Fibroblast of lung (primary cell): ENCODE results near the gene OVOL3. TPM values are rescaled to one million over a fixed set of nuclear protein-coding genes. Genes with fewer than 3 reads are reported as not detected.

Experiments used
- DNase-seq, 2 donors: peaks; one replicate each; pipeline versions ENCODE4 v3.0.0 to v3.0.0-alpha.2; 2010; ENCODE audit warnings: low read depth in 2 of 2
- H2AFZ ChIP-seq: 2 replicates; pipeline ENCODE4 v1.5.1; 2012; ENCODE audit warnings: low read length, control low read depth, inconsistent platforms
- H3K27ac ChIP-seq: 2 replicates; pipeline ENCODE4 v1.5.1; 2011; ENCODE audit warnings: low read length, control low read depth; ENCODE audit not compliant: insufficient read depth
- H3K27me3 ChIP-seq: 2 replicates; pipeline ENCODE4 v1.5.1; 2011; ENCODE audit warnings: mild to moderate bottlenecking, low read length; ENCODE audit not compliant: control insufficient read depth, insufficient read depth
- H3K36me3 ChIP-seq: 2 replicates; pipeline ENCODE4 v1.5.1; 2011; ENCODE audit warnings: low read length; ENCODE audit not compliant: control insufficient read depth, insufficient read depth
- H3K4me1 ChIP-seq: 2 replicates; pipeline ENCODE4 v1.5.1; 2011; ENCODE audit warnings: low read length; ENCODE audit not compliant: control insufficient read depth, insufficient read depth; ENCODE audit errors: extremely low read depth
- H3K4me2 ChIP-seq: 2 replicates; pipeline ENCODE4 v1.5.1; 2011; ENCODE audit warnings: low read length, control low read depth; ENCODE audit not compliant: insufficient read depth; ENCODE audit errors: extremely low read depth
- H3K4me3 ChIP-seq, 4 experiments: fragments of 200-600 bp in 1 of 4; sonication (generic) in 1 of 4; replicated peaks in 1 of 4; 2 replicates each; pipeline ENCODE4 v1.5.1; 2011 to 2016; ENCODE audit warnings: low read length in 4 of 4, low read depth in 3 of 4, mild to moderate bottlenecking in 3 of 4, control low read depth in 2 of 4, inconsistent platforms in 1 of 4, mixed read lengths in 1 of 4; ENCODE audit not compliant: insufficient read depth in 1 of 4; ENCODE audit errors: control extremely low read depth in 1 of 4
- H3K79me2 ChIP-seq: 2 replicates; pipeline ENCODE4 v1.5.1; 2012; ENCODE audit warnings: mild to moderate bottlenecking, low read length, inconsistent platforms; ENCODE audit not compliant: control insufficient read depth, insufficient read depth
- H3K9ac ChIP-seq: 2 replicates; pipeline ENCODE4 v1.5.1; 2011; ENCODE audit warnings: mild to moderate bottlenecking, low read length, control low read depth; ENCODE audit not compliant: insufficient read depth
- H3K9me3 ChIP-seq: 2 replicates; pipeline ENCODE4 v1.5.1; 2012; ENCODE audit warnings: low read depth, low read length; ENCODE audit not compliant: control insufficient read depth, insufficient read depth
- H4K20me1 ChIP-seq: 2 replicates; pipeline ENCODE4 v1.5.1; 2011; ENCODE audit warnings: low read length; ENCODE audit not compliant: control insufficient read depth, insufficient read depth; ENCODE audit errors: extremely low read depth
- EZH2 ChIP-seq: IDR thresholded peaks from 2 replicates; pipeline ENCODE4 v1.5.1; 2012; ENCODE audit warnings: low read length, control low read depth, mild to moderate bottlenecking; ENCODE audit errors: missing control alignments
- polyA plus RNA-seq, 2 donors: library from polyadenylated mRNA; depleted of rRNA in 1 of 2; stranded (reverse) in 1 of 2; unstranded in 1 of 2; fragments of >200 nt; gene quantifications; 2 replicates each; pipeline ENCODE4 v1.2.1, GENCODE V29; 2011 to 2012; ENCODE audit warnings: missing spikeins in 1 of 2
- total RNA-seq: library from RNA; depleted of rRNA; stranded (reverse); fragments of >200 nt; gene quantifications from 2 replicates; pipeline ENCODE4 v1.2.1, GENCODE V29; 2014
- TF ChIP-seq, protein P1 (sequence below), 2 donors: IDR thresholded peaks in 1 of 2; conservative IDR thresholded peaks in 1 of 2; 1 replicate in 1 of 2; 2 replicates in 1 of 2; pipeline ENCODE4 v1.5.1; 2011 to 2012; ENCODE audit warnings: low read length in 2 of 2, control low read depth in 1 of 2, inconsistent platforms in 1 of 2, low read depth in 1 of 2, mild to moderate bottlenecking in 1 of 2

The OVOL3 gene
- total and polyA plus RNA-seq, 2 donors (not counting 1 experiment from before 2014, with no cell fraction given) = not detected

DNA sequence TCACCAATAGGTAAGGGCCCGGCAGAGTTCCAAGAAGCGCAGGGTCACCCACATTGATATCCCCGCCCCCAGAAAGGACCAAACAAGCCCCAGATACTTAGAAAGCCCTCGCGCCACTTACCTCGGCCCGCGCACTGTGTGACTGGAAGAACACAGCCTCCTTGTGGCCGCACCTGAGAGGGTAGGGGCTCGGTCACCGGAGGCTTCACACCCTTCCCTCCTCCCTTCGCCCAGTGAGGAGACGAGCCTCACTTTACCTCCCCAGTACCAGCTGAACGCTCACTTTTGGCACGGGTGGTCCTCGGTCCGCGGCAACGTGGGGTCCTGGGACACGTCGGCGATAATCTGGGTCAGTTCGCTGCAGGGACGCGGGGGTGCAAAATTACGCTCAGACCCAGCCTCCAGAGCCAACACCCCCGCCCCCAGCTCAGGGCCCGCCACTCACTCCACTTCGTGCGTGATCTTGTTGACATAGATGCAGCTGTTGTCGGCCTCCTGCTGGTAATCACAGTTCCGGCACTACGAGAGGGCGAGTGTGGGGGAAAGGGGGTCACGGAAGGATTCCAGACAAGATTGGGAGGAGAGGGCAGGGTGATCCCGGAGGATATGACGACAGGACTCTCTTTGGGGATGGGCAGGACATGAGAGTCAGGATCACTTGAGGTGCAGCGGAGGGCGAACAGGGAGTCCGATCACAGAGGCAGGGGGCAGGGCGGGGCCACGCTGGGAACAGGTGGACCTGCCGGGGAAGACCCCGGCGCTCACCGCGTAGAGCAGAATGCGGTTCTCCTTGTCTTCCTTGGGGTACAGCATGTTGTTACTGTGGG is 3.2 kb downstream of the OVOL3 start:
- peak overlapping the region; percentile 100 for H3K4me2 ChIP-seq
- peaks cover 21% of the 10 kb centered on the region for H3K79me2 ChIP-seq
- H3K4me1 ChIP-seq = peaks cover 10% of the 10 kb centered on the region
- H3K9ac ChIP-seq = peak overlapping the region; percentile 87
- H3K27me3 ChIP-seq = no peaks in the 10 kb centered on the region
- H3K4me3 ChIP-seq = peak overlapping the region; percentile 71 to 90 (median 75)
- peak overlapping the region; percentile 89 for H2AFZ ChIP-seq
- H3K36me3 ChIP-seq = peaks cover 15% of the 10 kb centered on the region
- H3K9me3 ChIP-seq = no peaks in the 10 kb centered on the region
- H3K27ac ChIP-seq = peak overlapping the region; percentile 96
- no peaks in the 10 kb centered on the region for H4K20me1 ChIP-seq
- DNase-seq = peak; percentile 24 to 33
- TF ChIP-seq EZH2 = no peak
- TF ChIP-seq, protein P1, sequence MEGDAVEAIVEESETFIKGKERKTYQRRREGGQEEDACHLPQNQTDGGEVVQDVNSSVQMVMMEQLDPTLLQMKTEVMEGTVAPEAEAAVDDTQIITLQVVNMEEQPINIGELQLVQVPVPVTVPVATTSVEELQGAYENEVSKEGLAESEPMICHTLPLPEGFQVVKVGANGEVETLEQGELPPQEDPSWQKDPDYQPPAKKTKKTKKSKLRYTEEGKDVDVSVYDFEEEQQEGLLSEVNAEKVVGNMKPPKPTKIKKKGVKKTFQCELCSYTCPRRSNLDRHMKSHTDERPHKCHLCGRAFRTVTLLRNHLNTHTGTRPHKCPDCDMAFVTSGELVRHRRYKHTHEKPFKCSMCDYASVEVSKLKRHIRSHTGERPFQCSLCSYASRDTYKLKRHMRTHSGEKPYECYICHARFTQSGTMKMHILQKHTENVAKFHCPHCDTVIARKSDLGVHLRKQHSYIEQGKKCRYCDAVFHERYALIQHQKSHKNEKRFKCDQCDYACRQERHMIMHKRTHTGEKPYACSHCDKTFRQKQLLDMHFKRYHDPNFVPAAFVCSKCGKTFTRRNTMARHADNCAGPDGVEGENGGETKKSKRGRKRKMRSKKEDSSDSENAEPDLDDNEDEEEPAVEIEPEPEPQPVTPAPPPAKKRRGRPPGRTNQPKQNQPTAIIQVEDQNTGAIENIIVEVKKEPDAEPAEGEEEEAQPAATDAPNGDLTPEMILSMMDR (conservative IDR thresholded peaks at IDR 0.05 in 1 of 2, IDR thresholded peaks at IDR 0.05 in 1 of 2; ENCODE audit: low read depth in 1 of 2, low read length in 2 of 2) = peak in 1 of 2 donors; percentile 2

DNA sequence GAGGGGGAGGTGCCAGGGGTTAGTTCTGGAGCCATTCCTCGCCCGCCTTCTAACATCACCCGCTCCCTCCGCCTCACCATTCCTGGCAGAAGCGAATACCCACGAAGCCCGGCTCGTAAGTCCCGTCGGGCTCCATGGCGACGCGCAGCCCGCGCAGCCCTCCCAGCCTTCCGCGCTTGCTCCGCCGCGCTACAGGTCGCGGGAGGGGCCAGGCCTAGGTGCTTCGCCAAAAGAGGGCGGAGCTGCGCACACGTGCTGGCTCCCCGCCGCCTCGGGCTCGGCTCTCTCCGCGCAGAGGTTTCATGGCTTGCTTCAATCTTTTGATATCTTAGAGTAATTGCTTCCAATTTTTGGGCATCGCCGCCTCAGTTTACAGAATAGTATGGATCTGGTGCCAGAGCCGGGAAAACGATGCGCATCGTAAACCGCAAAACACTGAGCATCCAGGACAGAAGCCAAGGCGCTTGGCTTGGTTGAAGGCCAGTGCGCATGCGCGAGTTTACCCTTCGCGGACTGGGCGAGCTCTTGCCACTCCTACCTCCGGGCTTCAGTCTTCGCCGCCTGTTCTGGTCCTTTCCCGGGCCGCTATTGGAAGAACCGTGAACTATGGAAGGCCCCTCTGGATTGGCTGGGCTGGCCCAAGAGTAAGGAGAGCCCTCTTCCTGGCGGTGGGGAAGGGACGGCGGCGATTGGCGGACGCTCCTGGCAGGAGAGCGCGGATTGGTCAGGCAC is 3.9 kb downstream of the OVOL3 start, which contains the start of gene POLR2I:
Gene POLR2I, minus strand, starts transcription at position 155 of the 732 bp plus-strand sequence. Its CDS starts 19 bp downstream, at position 136.
- H3K9ac ChIP-seq = peak within 1 kb of the TSS; percentile 87
- peak within 1 kb of the TSS; percentile 100 for H3K4me2 ChIP-seq
- H3K4me3 ChIP-seq = peak within 1 kb of the TSS; percentile 71 to 90 (median 82)
- no peaks in the 10 kb centered on the region for H4K20me1 ChIP-seq
- peaks cover 21% of the 10 kb centered on the region for H3K79me2 ChIP-seq
- H3K27ac ChIP-seq = peak within 1 kb of the TSS; percentile 96
- H2AFZ ChIP-seq = peak within 1 kb of the TSS; percentile 89
- peak; percentile 100 for DNase-seq
- no peaks in the 10 kb centered on the region for H3K9me3 ChIP-seq
- H3K4me1 ChIP-seq = peaks cover 10% of the 10 kb centered on the region
- TF ChIP-seq, protein P1 (conservative IDR thresholded peaks at IDR 0.05 in 1 of 2, IDR thresholded peaks at IDR 0.05 in 1 of 2; ENCODE audit: low read depth in 1 of 2, low read length in 2 of 2) = no peak
- TF ChIP-seq EZH2 = no peak
- H3K36me3 ChIP-seq = peaks cover 15% of the 10 kb centered on the region
- H3K27me3 ChIP-seq = no peaks in the 10 kb centered on the region
